ENCODE measurements around the gene TMEM163. TPM values are rescaled to one million over a fixed set of nuclear protein-coding genes. Genes with fewer than 3 reads are reported as not detected.

Gene TMEM163
- total and polyA plus RNA-seq, 2 of the 13 experiments (the other 11 are each of a cell fraction or from before 2014, with no cell fraction given): 0.05 TPM; not detected in 1

DNA sequence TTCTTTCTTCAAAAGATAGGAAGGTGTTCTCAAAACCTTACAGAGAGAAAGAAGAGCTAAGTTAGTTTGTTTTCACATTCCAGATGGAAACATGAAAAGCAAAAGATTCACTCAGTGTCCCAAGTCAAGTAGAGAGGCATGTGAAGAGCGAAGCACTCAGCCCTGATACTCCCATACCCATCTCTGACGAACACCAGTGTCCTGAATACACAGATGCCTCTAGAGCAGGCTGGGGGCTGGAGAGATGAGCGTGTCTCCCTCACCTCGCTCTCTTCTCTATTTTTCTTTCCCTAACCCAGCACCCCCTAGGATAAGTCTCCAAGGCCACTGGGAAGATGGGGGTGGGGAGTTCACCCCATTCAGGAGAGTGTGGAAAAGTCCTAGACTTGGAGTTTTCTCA is 227.8 kb downstream of the TMEM163 start (continued):
- TF ChIP-seq, protein P1, sequence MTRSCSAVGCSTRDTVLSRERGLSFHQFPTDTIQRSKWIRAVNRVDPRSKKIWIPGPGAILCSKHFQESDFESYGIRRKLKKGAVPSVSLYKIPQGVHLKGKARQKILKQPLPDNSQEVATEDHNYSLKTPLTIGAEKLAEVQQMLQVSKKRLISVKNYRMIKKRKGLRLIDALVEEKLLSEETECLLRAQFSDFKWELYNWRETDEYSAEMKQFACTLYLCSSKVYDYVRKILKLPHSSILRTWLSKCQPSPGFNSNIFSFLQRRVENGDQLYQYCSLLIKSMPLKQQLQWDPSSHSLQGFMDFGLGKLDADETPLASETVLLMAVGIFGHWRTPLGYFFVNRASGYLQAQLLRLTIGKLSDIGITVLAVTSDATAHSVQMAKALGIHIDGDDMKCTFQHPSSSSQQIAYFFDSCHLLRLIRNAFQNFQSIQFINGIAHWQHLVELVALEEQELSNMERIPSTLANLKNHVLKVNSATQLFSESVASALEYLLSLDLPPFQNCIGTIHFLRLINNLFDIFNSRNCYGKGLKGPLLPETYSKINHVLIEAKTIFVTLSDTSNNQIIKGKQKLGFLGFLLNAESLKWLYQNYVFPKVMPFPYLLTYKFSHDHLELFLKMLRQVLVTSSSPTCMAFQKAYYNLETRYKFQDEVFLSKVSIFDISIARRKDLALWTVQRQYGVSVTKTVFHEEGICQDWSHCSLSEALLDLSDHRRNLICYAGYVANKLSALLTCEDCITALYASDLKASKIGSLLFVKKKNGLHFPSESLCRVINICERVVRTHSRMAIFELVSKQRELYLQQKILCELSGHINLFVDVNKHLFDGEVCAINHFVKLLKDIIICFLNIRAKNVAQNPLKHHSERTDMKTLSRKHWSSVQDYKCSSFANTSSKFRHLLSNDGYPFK (CRISPR knock-in tag; IDR thresholded peaks at IDR 0.05; ENCODE audit: borderline replicate concordance): no peak

DNA sequence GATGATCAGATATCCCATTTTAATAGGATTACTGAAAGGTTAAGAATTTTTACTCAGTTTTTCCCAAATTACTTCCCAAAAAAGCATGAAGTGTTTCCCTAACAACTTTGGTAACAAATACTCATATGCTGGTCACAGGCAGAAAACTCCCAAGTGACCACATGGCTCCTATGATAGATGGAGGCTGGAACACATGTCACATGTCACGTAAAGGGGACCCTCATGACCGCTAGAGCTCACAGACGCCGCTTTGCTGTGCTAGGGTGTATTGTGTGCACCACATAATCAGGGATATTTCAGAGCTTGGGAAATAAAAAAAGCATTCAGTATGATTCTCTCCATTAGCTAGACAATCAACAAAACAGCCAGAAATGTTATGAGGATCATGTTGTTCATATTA is 228.2 kb downstream of the TMEM163 start:
- no peaks in the 10 kb centered on the region for H3K4me1 ChIP-seq (ENCODE audit: insufficient read depth, low read length)
- in situ Hi-C loops (cut with HindIII; ENCODE audit: extremely low pct_ligation_motif_present, low pct_unique_long_range_greater_than_20kb): no loop called here
- H3K27me3 ChIP-seq (ENCODE audit: control insufficient read depth in 1 of 2, insufficient read depth in 2 of 2, low read length in 2 of 2): peaks cover 2 to 55% of the 10 kb centered on the region in 2 experiments; a peak in 4 of 5 replicates
- no peak for TF ChIP-seq ZSCAN21 (CRISPR knock-in tag; IDR thresholded peaks at IDR 0.05; ENCODE audit: borderline replicate concordance)
- TF ChIP-seq, protein P2, sequence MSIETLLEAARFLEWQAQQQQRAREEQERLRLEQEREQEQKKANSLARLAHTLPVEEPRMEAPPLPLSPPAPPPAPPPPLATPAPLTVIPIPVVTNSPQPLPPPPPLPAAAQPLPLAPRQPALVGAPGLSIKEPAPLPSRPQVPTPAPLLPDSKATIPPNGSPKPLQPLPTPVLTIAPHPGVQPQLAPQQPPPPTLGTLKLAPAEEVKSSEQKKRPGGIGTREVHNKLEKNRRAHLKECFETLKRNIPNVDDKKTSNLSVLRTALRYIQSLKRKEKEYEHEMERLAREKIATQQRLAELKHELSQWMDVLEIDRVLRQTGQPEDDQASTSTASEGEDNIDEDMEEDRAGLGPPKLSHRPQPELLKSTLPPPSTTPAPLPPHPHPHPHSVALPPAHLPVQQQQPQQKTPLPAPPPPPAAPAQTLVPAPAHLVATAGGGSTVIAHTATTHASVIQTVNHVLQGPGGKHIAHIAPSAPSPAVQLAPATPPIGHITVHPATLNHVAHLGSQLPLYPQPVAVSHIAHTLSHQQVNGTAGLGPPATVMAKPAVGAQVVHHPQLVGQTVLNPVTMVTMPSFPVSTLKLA (IDR thresholded peaks at IDR 0.05): peak; percentile 98
- no peak overlapping the region for H2AFZ ChIP-seq (ENCODE audit: low read length)
- no peaks in the 10 kb centered on the region for H3K36me3 ChIP-seq (replicated peaks in 1 of 2; ENCODE audit: control insufficient read depth in 1 of 2, insufficient read depth in 2 of 2, low read length in 2 of 2)
- CTCF ChIA-PET (ENCODE audit: low intra/inter-chr PET ratio, low total read pairs): interaction anchor here (2.0 kb wide), 1 partner anchor 40 kb away, joined by 5 read pairs; no protein-coding TSS in a partner anchor
- intact Hi-C loops (cut with micrococcal nuclease; ENCODE audit: unreplicated experiment): no loop called here
- no peak overlapping the region for H3K27ac ChIP-seq (ENCODE audit: extremely low read length, insufficient read depth, low read length)
- ATAC-seq: no peak
- FAIRE-seq: no peak
- H3K79me2 ChIP-seq (ENCODE audit: insufficient read depth, low read length): no peaks in the 10 kb centered on the region
- H3K4me3 ChIP-seq (replicated peaks in 1 of 3; ENCODE audit: insufficient read depth in 1 of 3, low read depth in 2 of 3, low read length in 3 of 3): no peak overlapping the region
- H3K9ac ChIP-seq (ENCODE audit: insufficient read depth, low read depth, low read length): no peak overlapping the region
- no peaks in the 10 kb centered on the region for H4K20me1 ChIP-seq (ENCODE audit: insufficient read depth, low read length)
- no peak overlapping the region for H3K4me2 ChIP-seq (ENCODE audit: low read depth, low read length)
- no peaks in the 10 kb centered on the region for H3K9me3 ChIP-seq (ENCODE audit: low read length)
- DNase-seq (ENCODE audit: low spot score): no peak
- BruUV-seq (replicated peaks): no TSS peak
- POLR2A ChIA-PET: no interaction called here
- WGBS (ENCODE audit: low lambda C conversion rate): 3% methylated on average over 4 of the region's 4 CpGs

All from HepG2 (cell line).